DMS153 treated with DMSO at 0.1 percent for 48 hours (cell line): ENCODE results near the gene NHLH1.
A peak's percentile ranks its signal among the peaks of the same experiment; 100 is the strongest.

ENCODE experiments used
- DNase-seq: peaks from one replicate; lab custom pipeline; 2025; ENCODE audit not compliant: unreplicated experiment; lab: John Stamatoyannopoulos, UW

Gene NHLH1

GRCh38 chr1:160366731-160367515 is at the start of gene NHLH1:
NHLH1 (plus strand) TSS chr1:160367071; CDS start chr1:160370732, 3,661 bp downstream.
- no peak for DNase-seq

- DNase-seq, result no peak
These were observed 44.0 kb upstream of the NHLH1 start for GRCh38 chr1:160322831-160323230.

- peak; percentile 88 for DNase-seq
These were observed 41.6 kb upstream of the NHLH1 start for GRCh38 chr1:160325252-160325651.

- DNase-seq, result no peak
These were observed 40.5 kb upstream of the NHLH1 start for GRCh38 chr1:160326418-160326817.

- DNase-seq, result no peak
These were observed 38.7 kb upstream of the NHLH1 start for GRCh38 chr1:160328184-160328583.

GRCh38 chr1:160330119-160330518 is 36.8 kb upstream of the NHLH1 start:
- DNase-seq, result no peak

- no peak for DNase-seq
These were observed 34.4 kb upstream of the NHLH1 start for GRCh38 chr1:160332516-160332915.

- no peak for DNase-seq
These were observed 28.3 kb upstream of the NHLH1 start for GRCh38 chr1:160338580-160338979.

GRCh38 chr1:160340146-160340545 is 26.7 kb upstream of the NHLH1 start:
- no peak for DNase-seq

GRCh38 chr1:160340866-160341265 is 26.0 kb upstream of the NHLH1 start:
- no peak for DNase-seq

- DNase-seq, result no peak
These were observed 24.3 kb upstream of the NHLH1 start for GRCh38 chr1:160342526-160342925.

- DNase-seq, result peak; percentile 90
These were observed 23.7 kb upstream of the NHLH1 start, which contains the start of the genes COPA and NCSTN for GRCh38 chr1:160342953-160343869. COPA (minus strand) TSS chr1:160343250; CDS start chr1:160343170, 80 bp downstream. NCSTN (plus strand) TSS chr1:160343383; CDS start chr1:160343397, 14 bp downstream.

GRCh38 chr1:160344241-160344640 is 22.6 kb upstream of the NHLH1 start:
- DNase-seq, result no peak

- DNase-seq, result no peak
These were observed 21.9 kb upstream of the NHLH1 start for GRCh38 chr1:160344936-160345335.

- DNase-seq, result no peak
These were observed 20.4 kb upstream of the NHLH1 start for GRCh38 chr1:160346463-160346862.

- no peak for DNase-seq
These were observed 19.9 kb upstream of the NHLH1 start for GRCh38 chr1:160346958-160347357.

GRCh38 chr1:160351629-160352028 is 15.2 kb upstream of the NHLH1 start:
- DNase-seq, result no peak

- DNase-seq, result no peak
These were observed 14.3 kb upstream of the NHLH1 start for GRCh38 chr1:160352555-160352954.

GRCh38 chr1:160353223-160353622 is 13.6 kb upstream of the NHLH1 start:
- DNase-seq, result no peak

GRCh38 chr1:160354388-160354985 is 12.4 kb upstream of the NHLH1 start:
- peak; percentile 18 for DNase-seq

GRCh38 chr1:160357286-160358002 is 9.4 kb upstream of the NHLH1 start:
- no peak for DNase-seq
